ENCODE results near the gene SP6. TPM values are rescaled to one million over a fixed set of nuclear protein-coding genes. Genes with fewer than 3 reads are reported as not detected.

Gene SP6
- total RNA-seq, 1 donor = under 0.01 TPM

DNA sequence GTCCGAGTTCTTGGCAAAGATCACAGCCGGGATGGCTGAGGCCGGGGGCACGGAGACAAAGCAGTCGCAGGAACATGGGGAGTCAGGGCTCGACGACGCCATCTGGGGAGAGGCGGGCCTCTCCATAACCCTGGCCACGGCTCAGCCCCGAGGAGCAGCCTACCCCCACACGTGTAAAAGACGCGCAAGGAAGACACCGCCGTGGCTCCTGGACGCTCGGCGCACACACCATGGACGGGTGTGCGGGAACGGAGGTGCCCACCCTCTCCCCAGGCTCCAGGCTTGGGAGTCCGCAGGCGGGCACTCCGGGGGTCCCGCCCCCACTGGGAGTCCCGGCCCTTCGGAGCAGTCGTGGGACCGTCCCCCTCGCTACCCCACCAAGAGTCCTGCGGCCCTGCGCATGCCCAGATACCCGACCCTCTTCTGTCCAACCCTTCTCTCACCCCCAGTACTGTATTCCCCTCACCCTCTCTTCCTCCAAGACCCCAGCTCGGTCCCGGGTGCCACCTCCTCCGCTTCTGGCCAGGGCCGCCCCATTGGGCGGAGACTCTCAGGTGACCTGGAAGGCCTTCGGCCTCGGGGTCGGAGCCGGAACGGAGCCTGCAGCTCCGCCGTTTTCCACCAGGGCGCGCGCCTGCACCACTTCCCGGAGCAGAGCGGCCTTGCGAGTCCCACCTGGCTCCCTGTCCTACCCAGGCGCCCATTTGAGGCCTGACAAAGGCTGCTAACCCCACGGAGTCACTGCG lies 10.0 kb downstream of the SP6 start, which contains the start of gene SCRN2:
TSS of gene SCRN2 (minus strand) at position 532 of the 746 bp plus-strand sequence. CDS start at position 102, 430 bp downstream.
- peaks cover 3% of the 10 kb centered on the region for H4K20me1 ChIP-seq (ENCODE audit: insufficient read depth, low read length)
- TF ChIP-seq, protein P1, sequence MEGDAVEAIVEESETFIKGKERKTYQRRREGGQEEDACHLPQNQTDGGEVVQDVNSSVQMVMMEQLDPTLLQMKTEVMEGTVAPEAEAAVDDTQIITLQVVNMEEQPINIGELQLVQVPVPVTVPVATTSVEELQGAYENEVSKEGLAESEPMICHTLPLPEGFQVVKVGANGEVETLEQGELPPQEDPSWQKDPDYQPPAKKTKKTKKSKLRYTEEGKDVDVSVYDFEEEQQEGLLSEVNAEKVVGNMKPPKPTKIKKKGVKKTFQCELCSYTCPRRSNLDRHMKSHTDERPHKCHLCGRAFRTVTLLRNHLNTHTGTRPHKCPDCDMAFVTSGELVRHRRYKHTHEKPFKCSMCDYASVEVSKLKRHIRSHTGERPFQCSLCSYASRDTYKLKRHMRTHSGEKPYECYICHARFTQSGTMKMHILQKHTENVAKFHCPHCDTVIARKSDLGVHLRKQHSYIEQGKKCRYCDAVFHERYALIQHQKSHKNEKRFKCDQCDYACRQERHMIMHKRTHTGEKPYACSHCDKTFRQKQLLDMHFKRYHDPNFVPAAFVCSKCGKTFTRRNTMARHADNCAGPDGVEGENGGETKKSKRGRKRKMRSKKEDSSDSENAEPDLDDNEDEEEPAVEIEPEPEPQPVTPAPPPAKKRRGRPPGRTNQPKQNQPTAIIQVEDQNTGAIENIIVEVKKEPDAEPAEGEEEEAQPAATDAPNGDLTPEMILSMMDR (IDR thresholded peaks at IDR 0.05; ENCODE audit: extremely low read depth, low read depth, low read length) = peak; percentile 91
- H3K4me3 ChIP-seq (ENCODE audit: insufficient read depth, low read length) = peak within 1 kb of the TSS; percentile 79
- DNase-seq (ENCODE audit: insufficient read length, low spot score, missing footprints) = peak; percentile 96
- H2AFZ ChIP-seq (ENCODE audit: low read length) = peak within 1 kb of the TSS; percentile 83
- peaks cover 26% of the 10 kb centered on the region for H3K79me2 ChIP-seq (ENCODE audit: insufficient read depth, low read length)
- H3K27me3 ChIP-seq (ENCODE audit: insufficient read depth, low read length) = peaks cover 5% of the 10 kb centered on the region
- H3K4me1 ChIP-seq (ENCODE audit: insufficient read depth, low read length) = peaks cover 55% of the 10 kb centered on the region
- no peaks in the 10 kb centered on the region for H3K9me3 ChIP-seq (ENCODE audit: low read depth, low read length)
- peak within 1 kb of the TSS; percentile 79 for H3K4me2 ChIP-seq (ENCODE audit: insufficient read depth, low read length)
- peaks cover 11% of the 10 kb centered on the region for H3K36me3 ChIP-seq (ENCODE audit: insufficient read depth, low read length)
- peak within 1 kb of the TSS; percentile 24 for H3K27ac ChIP-seq (ENCODE audit: low read depth, low read length)

DNA sequence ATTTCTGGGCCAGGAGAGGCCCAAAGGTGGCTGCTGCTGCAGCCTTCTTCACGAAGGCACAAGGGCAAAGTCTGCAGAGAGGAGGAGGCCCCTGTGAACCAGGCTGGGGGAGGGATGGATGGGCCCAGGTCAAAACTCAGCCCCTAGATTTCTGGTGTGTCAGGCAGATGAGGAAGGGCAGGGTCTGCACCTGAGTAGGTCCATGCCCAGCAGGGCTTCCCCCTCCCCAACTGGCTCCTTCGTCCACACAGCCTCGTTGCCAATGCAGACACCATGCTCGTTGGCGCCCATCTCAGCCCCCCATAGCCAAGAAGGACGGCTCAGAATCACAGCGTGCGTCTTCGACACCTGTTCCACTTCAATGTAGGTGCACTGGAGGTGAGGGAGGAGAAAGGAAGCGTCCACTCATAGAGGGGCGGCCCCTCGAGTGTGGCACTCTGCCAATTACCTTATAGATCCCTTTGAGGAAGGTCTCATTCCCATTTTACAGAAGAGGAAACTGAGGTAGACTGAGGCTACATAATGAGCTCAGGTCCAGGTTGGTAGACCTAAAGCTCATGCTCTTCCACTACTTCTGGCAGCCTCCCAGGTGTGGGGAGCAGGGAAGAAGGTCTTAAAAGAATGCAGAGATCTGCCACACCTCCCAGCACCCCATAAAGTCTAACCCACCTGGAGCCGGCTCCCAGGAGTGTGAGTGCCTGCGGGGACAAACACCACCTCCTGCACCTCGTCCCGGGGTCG lies 10.8 kb downstream of the SP6 start:
- peaks cover 26% of the 10 kb centered on the region for H3K79me2 ChIP-seq (ENCODE audit: insufficient read depth, low read length)
- peak overlapping the region; percentile 79 for H3K4me2 ChIP-seq (ENCODE audit: insufficient read depth, low read length)
- peak; percentile 37 for DNase-seq (ENCODE audit: insufficient read length, low spot score, missing footprints)
- peaks cover 15% of the 10 kb centered on the region for H3K36me3 ChIP-seq (ENCODE audit: insufficient read depth, low read length)
- no peaks in the 10 kb centered on the region for H3K9me3 ChIP-seq (ENCODE audit: low read depth, low read length)
- H3K4me1 ChIP-seq (ENCODE audit: insufficient read depth, low read length) = peaks cover 55% of the 10 kb centered on the region
- peaks cover 3% of the 10 kb centered on the region for H4K20me1 ChIP-seq (ENCODE audit: insufficient read depth, low read length)
- no peaks in the 10 kb centered on the region for H3K27me3 ChIP-seq (ENCODE audit: insufficient read depth, low read length)
- peak overlapping the region; percentile 24 for H3K27ac ChIP-seq (ENCODE audit: low read depth, low read length)
- TF ChIP-seq, protein P1 (IDR thresholded peaks at IDR 0.05; ENCODE audit: extremely low read depth, low read depth, low read length) = no peak
- H2AFZ ChIP-seq (ENCODE audit: low read length) = peak overlapping the region; percentile 83
- peak overlapping the region; percentile 79 for H3K4me3 ChIP-seq (ENCODE audit: insufficient read depth, low read length)

DNA sequence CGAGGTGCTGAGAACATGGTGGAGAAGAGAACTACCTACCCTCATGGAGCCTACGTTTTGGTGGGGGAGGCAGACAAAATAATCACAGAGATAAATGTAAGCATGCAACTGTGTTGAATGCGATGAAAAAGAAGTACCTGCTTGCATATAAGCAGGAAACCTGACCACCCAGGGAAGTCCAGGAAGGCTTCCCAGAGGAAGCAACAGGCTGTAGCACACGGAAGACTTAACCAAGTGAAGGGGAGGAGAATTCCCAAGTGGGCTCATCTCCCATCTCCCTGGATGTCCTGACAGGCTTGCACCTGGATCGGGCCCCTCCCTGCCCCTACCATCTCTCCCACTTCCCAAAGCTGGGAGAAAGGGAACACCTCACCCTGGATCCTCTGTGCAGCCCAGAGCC lies 11.9 kb downstream of the SP6 start:
- H3K9me3 ChIP-seq (ENCODE audit: low read depth, low read length) = no peaks in the 10 kb centered on the region
- TF ChIP-seq, protein P1 (IDR thresholded peaks at IDR 0.05; ENCODE audit: extremely low read depth, low read depth, low read length) = no peak
- no peak overlapping the region for H3K4me2 ChIP-seq (ENCODE audit: insufficient read depth, low read length)
- H4K20me1 ChIP-seq (ENCODE audit: insufficient read depth, low read length) = peaks cover 3% of the 10 kb centered on the region
- peaks cover 15% of the 10 kb centered on the region for H3K36me3 ChIP-seq (ENCODE audit: insufficient read depth, low read length)
- peaks cover 26% of the 10 kb centered on the region for H3K79me2 ChIP-seq (ENCODE audit: insufficient read depth, low read length)
- no peak overlapping the region for H2AFZ ChIP-seq (ENCODE audit: low read length)
- no peaks in the 10 kb centered on the region for H3K27me3 ChIP-seq (ENCODE audit: insufficient read depth, low read length)
- peak; percentile 44 for DNase-seq (ENCODE audit: insufficient read length, low spot score, missing footprints)
- H3K27ac ChIP-seq (ENCODE audit: low read depth, low read length) = no peak overlapping the region
- H3K4me1 ChIP-seq (ENCODE audit: insufficient read depth, low read length) = peaks cover 46% of the 10 kb centered on the region
- no peak overlapping the region for H3K4me3 ChIP-seq (ENCODE audit: insufficient read depth, low read length)

DNA sequence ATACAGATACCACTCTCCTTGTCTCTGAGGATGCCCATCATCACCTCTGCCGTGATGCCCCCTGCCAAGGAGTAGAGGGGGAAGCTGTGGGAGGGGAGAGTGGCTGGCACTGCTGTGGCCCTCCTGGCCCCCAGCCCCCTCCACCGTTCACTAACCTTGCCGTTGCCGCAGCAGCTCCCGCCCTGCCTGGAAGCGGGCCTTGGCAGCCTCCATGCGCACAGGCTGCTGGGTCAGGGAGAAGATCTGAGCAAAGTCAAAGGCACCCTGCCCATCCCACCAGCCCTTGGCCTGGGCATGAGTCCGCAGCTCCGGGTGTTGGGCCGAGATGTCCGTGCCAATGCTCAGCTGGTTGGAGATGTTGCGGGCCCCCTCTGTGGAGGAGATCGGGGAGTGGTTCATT lies 12.3 kb downstream of the SP6 start:
- peaks cover 41% of the 10 kb centered on the region for H3K4me1 ChIP-seq (ENCODE audit: insufficient read depth, low read length)
- H3K9me3 ChIP-seq (ENCODE audit: low read depth, low read length) = no peaks in the 10 kb centered on the region
- TF ChIP-seq, protein P1 (IDR thresholded peaks at IDR 0.05; ENCODE audit: extremely low read depth, low read depth, low read length) = no peak
- no peak overlapping the region for H3K4me2 ChIP-seq (ENCODE audit: insufficient read depth, low read length)
- no peak overlapping the region for H2AFZ ChIP-seq (ENCODE audit: low read length)
- no peaks in the 10 kb centered on the region for H3K27me3 ChIP-seq (ENCODE audit: insufficient read depth, low read length)
- peaks cover 3% of the 10 kb centered on the region for H4K20me1 ChIP-seq (ENCODE audit: insufficient read depth, low read length)
- H3K4me3 ChIP-seq (ENCODE audit: insufficient read depth, low read length) = no peak overlapping the region
- H3K36me3 ChIP-seq (ENCODE audit: insufficient read depth, low read length) = peaks cover 15% of the 10 kb centered on the region
- peaks cover 26% of the 10 kb centered on the region for H3K79me2 ChIP-seq (ENCODE audit: insufficient read depth, low read length)
- no peak for DNase-seq (ENCODE audit: insufficient read length, low spot score, missing footprints)
- H3K27ac ChIP-seq (ENCODE audit: low read depth, low read length) = no peak overlapping the region

Data from osteoblast (primary cell).